WI38 (cell line): Measurements from ENCODE around the gene APOBEC3B.
A peak's percentile ranks its signal among the peaks of the same experiment; 100 is the strongest.
"Not testable (repeated sequence)": the region's sequence is repeated elsewhere in the genome, so short reads cannot be mapped to it uniquely, and the experiment has no call there.

Source experiments
- H3K4me3 ChIP-seq: 2 replicates; pipeline ENCODE4 v1.5.1; 2011; ENCODE audit warnings: low read depth, mild to moderate bottlenecking, control low read depth, low read length
- TF ChIP-seq, protein P1 (sequence below): IDR thresholded peaks from 2 replicates; pipeline ENCODE4 v1.5.1; 2012; ENCODE audit warnings: low read depth, mild to moderate bottlenecking, control low read depth, low read length

Gene APOBEC3B

DNA sequence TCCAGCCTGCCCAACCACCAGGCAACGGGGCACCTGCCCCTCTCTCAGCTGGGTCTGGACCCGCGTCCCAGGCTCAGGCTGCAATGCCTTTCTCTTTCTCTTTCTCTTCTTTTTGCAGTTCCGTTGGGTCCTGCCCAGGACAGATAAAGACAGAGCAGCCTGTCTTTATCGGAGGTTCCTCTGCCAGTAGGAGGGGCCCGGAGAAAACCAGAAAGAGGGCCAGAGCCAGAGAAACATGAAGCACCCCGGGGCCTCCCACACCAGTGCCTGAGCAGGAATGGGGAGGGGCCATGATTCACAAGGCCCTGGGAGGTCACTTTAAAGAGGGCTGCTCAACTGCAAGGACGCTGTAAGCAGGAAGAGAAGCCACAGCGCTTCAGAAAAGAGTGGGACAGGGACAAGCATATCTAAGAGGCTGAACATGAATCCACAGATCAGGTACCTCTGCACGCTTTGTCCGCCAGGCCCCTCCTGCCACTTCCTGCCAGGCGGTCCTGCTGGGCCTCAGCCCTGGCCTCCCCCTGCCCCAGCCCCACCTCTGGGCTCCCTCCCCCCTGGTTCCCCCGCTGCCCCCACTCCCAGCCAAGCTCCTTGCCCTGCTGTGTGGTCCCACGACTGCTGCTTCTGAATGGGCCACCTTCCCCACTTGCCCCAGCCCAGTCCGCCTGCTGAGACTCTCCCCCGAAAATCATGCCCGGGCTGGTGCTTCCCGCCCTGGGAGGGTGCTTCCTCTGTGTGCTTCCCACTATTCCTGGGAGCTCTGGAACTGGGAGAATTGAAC is 32.0 kb downstream of the APOBEC3B start, which contains the start of gene APOBEC3C:
APOBEC3C (plus strand) TSS at position 316 of the 781 bp plus-strand sequence; CDS start at position 422, 106 bp downstream.
- H3K4me3 ChIP-seq, result peak within 1 kb of the TSS; percentile 74
- TF ChIP-seq, protein P1, sequence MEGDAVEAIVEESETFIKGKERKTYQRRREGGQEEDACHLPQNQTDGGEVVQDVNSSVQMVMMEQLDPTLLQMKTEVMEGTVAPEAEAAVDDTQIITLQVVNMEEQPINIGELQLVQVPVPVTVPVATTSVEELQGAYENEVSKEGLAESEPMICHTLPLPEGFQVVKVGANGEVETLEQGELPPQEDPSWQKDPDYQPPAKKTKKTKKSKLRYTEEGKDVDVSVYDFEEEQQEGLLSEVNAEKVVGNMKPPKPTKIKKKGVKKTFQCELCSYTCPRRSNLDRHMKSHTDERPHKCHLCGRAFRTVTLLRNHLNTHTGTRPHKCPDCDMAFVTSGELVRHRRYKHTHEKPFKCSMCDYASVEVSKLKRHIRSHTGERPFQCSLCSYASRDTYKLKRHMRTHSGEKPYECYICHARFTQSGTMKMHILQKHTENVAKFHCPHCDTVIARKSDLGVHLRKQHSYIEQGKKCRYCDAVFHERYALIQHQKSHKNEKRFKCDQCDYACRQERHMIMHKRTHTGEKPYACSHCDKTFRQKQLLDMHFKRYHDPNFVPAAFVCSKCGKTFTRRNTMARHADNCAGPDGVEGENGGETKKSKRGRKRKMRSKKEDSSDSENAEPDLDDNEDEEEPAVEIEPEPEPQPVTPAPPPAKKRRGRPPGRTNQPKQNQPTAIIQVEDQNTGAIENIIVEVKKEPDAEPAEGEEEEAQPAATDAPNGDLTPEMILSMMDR, result no peak

DNA sequence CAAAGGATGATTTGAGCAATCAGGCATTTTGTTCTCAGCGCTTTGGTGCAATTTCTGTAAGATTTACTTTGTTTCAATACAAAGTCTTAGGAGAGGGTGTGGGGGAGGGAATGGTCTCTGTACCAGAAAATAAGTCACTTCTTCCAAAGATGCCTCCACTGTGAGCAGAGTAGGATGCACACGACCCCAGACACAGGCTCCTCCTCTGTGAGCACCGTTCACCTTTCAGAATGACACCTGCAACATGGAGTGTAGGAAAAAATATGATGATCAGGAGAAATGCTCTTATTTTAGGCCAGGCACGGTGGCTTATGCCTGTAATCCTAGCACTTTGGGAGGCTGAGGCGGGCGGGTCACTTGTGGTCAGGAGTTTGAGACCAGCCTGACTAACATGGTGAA is 32.6 kb downstream of the APOBEC3B start:
- peak overlapping the region; percentile 74 for H3K4me3 ChIP-seq

DNA sequence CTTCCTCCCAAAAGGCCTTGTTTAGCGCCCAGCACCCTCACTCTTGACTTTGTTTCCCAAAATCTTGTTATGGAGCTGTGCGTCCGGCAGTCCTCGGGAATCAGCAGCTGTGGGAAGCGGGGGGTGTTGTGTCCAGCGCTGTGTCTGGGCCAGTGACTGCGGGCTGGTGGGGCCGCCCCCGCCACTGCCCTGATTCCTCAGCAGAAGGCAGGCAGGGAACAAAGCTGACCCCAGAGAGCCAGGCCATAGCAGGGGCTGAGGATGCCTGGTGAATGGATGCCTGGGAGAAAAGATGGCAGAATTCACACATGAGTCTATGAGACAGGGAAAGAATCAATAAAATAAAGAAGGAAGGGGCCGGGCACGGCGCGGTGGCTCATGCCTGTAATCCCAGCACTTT is 34.4 kb downstream of the APOBEC3B start:
- H3K4me3 ChIP-seq, result no peak overlapping the region
- TF ChIP-seq, protein P1, result no peak

DNA sequence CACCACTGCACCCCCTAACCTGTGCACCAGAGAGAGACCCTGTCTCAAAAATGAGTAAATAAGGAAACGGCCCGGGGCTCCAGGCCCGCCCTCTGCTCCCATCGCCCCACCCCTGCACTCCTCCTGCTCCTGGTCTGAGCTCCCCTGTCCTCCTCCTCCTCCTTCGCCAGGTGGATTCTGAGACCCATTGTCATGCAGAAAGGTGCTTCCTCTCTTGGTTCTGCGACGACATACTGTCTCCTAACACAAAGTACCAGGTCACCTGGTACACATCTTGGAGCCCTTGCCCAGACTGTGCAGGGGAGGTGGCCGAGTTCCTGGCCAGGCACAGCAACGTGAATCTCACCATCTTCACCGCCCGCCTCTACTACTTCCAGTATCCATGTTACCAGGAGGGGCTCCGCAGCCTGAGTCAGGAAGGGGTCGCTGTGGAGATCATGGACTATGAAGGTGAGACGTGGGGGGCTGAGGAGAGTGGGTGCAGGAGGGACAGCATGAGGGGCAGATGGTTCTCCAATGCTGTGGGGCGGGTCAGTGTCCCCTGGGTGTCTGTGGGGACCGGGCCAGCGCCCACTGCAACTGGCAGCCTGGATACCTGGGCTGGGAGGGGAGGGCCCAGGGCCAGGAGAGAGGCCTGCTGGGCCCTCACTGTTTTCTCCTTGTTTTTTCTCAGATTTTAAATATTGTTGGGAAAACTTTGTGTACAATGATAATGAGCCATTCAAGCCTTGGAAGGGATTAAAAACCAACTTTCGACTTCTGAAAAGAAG is 35.6 kb downstream of the APOBEC3B start:
- TF ChIP-seq, protein P1, result no peak
- no peak overlapping the region for H3K4me3 ChIP-seq

DNA sequence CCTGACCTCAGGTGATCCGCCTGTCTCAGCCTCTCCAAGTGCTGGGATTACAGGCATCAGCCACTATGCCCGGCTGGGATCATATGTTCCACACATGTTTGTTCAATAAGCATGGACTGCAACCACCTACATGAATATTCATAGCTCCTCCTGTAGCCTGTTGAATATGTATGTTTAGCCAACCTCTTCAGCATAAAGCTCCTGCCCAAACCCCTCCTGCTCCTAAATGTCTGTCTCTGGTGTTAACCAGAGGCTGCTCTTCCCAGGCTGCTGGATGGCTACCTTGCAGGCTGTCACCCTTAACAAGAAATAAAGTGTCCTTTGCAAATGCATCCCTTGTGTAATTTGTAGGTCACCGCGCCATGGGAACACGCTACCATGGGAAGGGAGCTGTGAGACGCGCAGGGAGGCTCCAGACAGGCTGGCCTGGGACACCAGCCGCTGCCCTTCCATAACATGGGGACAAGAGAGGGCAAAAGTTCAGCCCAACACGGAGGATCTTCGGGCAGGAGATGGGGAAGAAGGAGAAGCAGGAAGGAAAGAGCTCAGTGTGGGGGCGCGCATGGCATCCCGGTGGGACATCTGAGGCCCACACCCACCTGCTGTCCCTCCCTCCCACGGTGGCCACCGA is 38.0 kb downstream of the APOBEC3B start:
- not testable (repeated sequence) for H3K4me3 ChIP-seq

DNA sequence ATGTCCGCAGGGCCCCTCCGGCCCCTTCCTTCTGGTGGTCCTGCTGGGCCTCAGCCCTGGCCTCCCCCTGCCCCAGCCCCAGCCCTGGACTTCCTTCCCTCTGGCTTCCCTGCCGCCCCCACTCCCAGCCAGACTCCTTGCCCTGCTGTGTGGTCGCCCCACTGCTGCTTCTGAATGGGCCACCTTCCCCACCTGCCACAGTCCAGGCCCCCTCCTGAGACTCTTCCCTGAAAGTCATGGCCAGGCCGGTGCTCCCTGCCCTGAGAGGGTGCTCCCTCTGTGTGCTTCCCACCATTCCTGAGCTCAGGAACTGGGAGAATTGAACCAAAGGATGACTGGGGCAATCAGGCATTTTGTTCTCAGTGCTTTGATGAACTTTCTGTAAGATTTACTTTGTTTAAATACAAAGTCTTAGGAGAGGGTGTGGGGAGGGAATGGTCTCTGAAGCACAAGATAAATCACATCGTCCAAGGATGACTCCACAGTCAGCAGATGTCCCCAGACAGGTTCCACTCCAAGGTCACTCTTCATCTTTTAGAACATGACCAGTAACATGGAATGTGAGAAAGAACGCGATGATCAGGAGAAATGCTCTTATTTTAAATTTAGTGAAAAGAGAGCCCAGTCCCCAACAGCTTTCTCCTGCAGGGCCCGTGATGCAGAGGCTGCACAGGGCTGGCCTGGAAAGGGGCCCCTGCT is 39.6 kb downstream of the APOBEC3B start:
- H3K4me3 ChIP-seq, result peak overlapping the region; percentile 34
- TF ChIP-seq, protein P1, result no peak

DNA sequence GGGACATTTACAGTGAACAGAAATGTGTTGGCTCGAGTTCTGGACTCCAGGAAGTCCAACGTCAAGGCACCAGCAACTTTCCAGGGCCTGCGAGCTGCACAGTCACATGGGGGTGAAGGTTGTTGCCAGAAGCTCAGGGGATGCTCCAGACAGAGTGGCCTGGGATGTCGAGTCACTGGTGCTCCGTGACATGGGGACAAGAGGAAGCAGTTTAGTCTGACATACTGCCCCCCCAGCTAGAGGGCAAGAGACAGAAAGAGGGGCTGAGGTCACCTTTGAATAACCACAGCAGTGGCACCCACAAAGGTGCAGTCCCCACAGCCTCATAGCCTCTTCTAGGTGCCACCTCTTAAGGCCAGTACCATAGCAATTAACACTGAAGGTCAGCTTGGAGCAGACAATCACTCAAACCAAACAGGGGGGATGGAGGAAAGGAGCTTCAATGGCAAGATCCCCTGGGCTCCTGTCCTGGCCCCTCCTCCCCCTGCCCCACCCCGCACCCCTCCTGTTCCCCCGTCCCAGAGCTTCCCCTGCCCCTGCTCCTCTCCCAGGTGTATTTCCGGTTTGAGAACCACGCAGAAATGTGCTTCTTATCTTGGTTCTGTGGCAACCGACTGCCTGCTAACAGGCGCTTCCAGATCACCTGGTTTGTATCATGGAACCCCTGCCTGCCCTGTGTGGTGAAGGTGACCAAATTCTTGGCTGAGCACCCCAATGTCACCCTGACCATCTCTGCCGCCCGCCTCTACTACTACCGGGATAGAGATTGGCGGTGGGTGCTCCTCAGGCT is 42.6 kb downstream of the APOBEC3B start:
- TF ChIP-seq, protein P1, result no peak
- H3K4me3 ChIP-seq, result no peak overlapping the region
